BJ (cell line): ENCODE results near the gene TNFRSF21. TPM values are rescaled to one million over a fixed set of nuclear protein-coding genes. Genes with fewer than 3 reads are reported as not detected.

Experiments
- CTCF ChIA-PET: fragments of 350-600 bp; formaldehyde crosslinking; extraction: SDS; loops from one replicate; lab custom pipeline; 2021; ENCODE audit warnings: antibody characterized with exemption, inconsistent platforms; lab: Yijun Ruan, JAX
- POLR2A ChIA-PET: fragments of 300-600 bp; sonication (Branson Sonifier 250); formaldehyde crosslinking; extraction: SDS; loops from one replicate; lab custom pipeline; 2021; ENCODE audit warnings: antibody characterized with exemption; lab: Charles Lee
- DNase-seq: peaks from one replicate; pipeline ENCODE4 v3.0.0-alpha.2; 2011; ENCODE audit warnings: low read depth
- H3K27me3 ChIP-seq: 2 replicates; pipeline ENCODE4 v1.6.0; 2011; ENCODE audit warnings: low read length; ENCODE audit not compliant: control insufficient read depth, insufficient read depth
- H3K36me3 ChIP-seq: 2 replicates; pipeline ENCODE4 v1.5.1; 2011; ENCODE audit warnings: low read length; ENCODE audit not compliant: control insufficient read depth, insufficient read depth
- H3K4me3 ChIP-seq: 2 replicates; pipeline ENCODE4 v1.5.1; 2011; ENCODE audit warnings: low read depth, mild to moderate bottlenecking, control low read depth, low read length
- CTCF ChIP-seq: IDR thresholded peaks from 2 replicates; pipeline ENCODE4 v1.5.1; 2011; ENCODE audit warnings: low read depth, mild to moderate bottlenecking, control low read depth, inconsistent platforms, low read length, moderate library complexity; ENCODE audit not compliant: insufficient read depth
- polyA plus RNA-seq: library from polyadenylated mRNA; depleted of rRNA; stranded (reverse); fragments of >200 nt; gene quantifications from 2 replicates; pipeline ENCODE4 v1.2.3, GENCODE V29; 2011

The TNFRSF21 gene
- polyA plus RNA-seq, 1 experiment: 3.6 TPM

- no peak for DNase-seq
- H3K4me3 ChIP-seq: no peak overlapping the region
- ChIA-PET CTCF (interaction anchor here (0.6 to 1.3 kb wide), 4 partner anchors 8 to 206 kb away, joined by 3 to 4 read pairs (median 3); partner anchors contain the start of gene TNFRSF21), POLR2A (no interaction called here)
- TF ChIP-seq CTCF: no peak
- H3K27me3 ChIP-seq: no peaks in the 10 kb centered on the region
- H3K36me3 ChIP-seq: no peaks in the 10 kb centered on the region
Observed at GRCh38 chr6:47301441-47301840, 8.3 kb downstream of the TNFRSF21 start.

- no peak for DNase-seq
- ChIA-PET CTCF (interaction anchor here (0.7 to 1.3 kb wide), 3 partner anchors 9 to 203 kb away, joined by 3 to 4 read pairs (median 4); partner anchors contain the start of gene TNFRSF21), POLR2A (no interaction called here)
- Histone ChIP-seq H3K27me3 (no peaks in the 10 kb centered on the region), H3K36me3 (no peaks in the 10 kb centered on the region), H3K4me3 (no peak overlapping the region)
- no peak for TF ChIP-seq CTCF
Observed at GRCh38 chr6:47300417-47300816, 9.3 kb downstream of the TNFRSF21 start.

GRCh38 chr6:47299965-47300364 is 9.7 kb downstream of the TNFRSF21 start:
- no peak overlapping the region for H3K4me3 ChIP-seq
- no peak for TF ChIP-seq CTCF
- H3K27me3 ChIP-seq: no peaks in the 10 kb centered on the region
- CTCF ChIA-PET: interaction anchor here (0.7 kb wide), 1 partner anchor 12 kb away, joined by 3 read pairs; no protein-coding TSS in a partner anchor
- no peak for DNase-seq
- no peaks in the 10 kb centered on the region for H3K36me3 ChIP-seq
- POLR2A ChIA-PET: no interaction called here

GRCh38 chr6:47298475-47298874 is 11.2 kb downstream of the TNFRSF21 start:
- no peak overlapping the region for H3K4me3 ChIP-seq
- no peaks in the 10 kb centered on the region for H3K36me3 ChIP-seq
- TF ChIP-seq CTCF: no peak
- no peaks in the 10 kb centered on the region for H3K27me3 ChIP-seq
- DNase-seq: no peak
- POLR2A ChIA-PET: no interaction called here
- CTCF ChIA-PET: interaction anchor here (1.1 to 1.9 kb wide), 2 partner anchors 12 to 202 kb away, joined by 4 to 7 read pairs; partner anchors contain the start of gene TNFRSF21

- Histone ChIP-seq H3K27me3 (no peaks in the 10 kb centered on the region), H3K36me3 (no peaks in the 10 kb centered on the region), H3K4me3 (no peak overlapping the region)
- DNase-seq: no peak
- ChIA-PET POLR2A (no interaction called here), CTCF (no interaction called here)
- no peak for TF ChIP-seq CTCF
Observed at GRCh38 chr6:47294990-47295389, 14.7 kb downstream of the TNFRSF21 start.
